IMR-90 (cell line): ENCODE results near the gene DCP1A.

Experiments
- ELK1 ChIP-seq: fragments of 150-350 bp; IDR thresholded peaks from 2 replicates; pipeline ENCODE4 v1.6.1; 2016; ENCODE audit warnings: low read depth, mild to moderate bottlenecking, low read length, moderate library complexity, borderline replicate concordance
- SMC3 ChIP-seq: fragments of 150-350 bp; IDR thresholded peaks from 2 replicates; pipeline ENCODE4 v1.6.1; 2016; ENCODE audit warnings: low read depth, mild to moderate bottlenecking, antibody characterized with exemption, low read length, moderate library complexity
- USF2 ChIP-seq: fragments of 150-350 bp; IDR thresholded peaks from 2 replicates; pipeline ENCODE4 v1.6.1; 2017; ENCODE audit warnings: mild to moderate bottlenecking, antibody characterized with exemption, low read length, low read depth

GRCh38 chr3:53267766-53268165, 79.6 kb downstream of the DCP1A start:
- TF ChIP-seq SMC3: no peak
- no peak for TF ChIP-seq USF2
- no peak for TF ChIP-seq ELK1
